Subcutaneous abdominal adipose tissue (tissue), 5 donors: ENCODE data around the gene SPDL1.

Experiments
- H3K27ac ChIP-seq: one replicate; pipeline ENCODE4 v1.7.0; 2013; ENCODE audit warnings: low read depth, mild to moderate bottlenecking, inconsistent platforms, low read length, moderate library complexity
- H3K27me3 ChIP-seq, 5 donors: one replicate each; pipeline ENCODE4 v1.7.0; 2013; ENCODE audit warnings: low read length in 5 of 5, inconsistent platforms in 1 of 5; ENCODE audit not compliant: control insufficient read depth in 5 of 5, insufficient read depth in 4 of 5
- H3K36me3 ChIP-seq, 5 donors: one replicate each; pipeline ENCODE4 v1.7.0; 2013; ENCODE audit warnings: low read length in 5 of 5; ENCODE audit not compliant: control insufficient read depth in 5 of 5, insufficient read depth in 5 of 5
- H3K4me1 ChIP-seq, 5 donors: one replicate each; pipeline ENCODE4 v1.7.0; 2013; ENCODE audit warnings: low read length in 5 of 5, mild to moderate bottlenecking in 3 of 5, moderate library complexity in 1 of 5; ENCODE audit not compliant: control insufficient read depth in 5 of 5, insufficient read depth in 5 of 5
- H3K4me3 ChIP-seq, 5 donors: one replicate each; pipeline ENCODE4 v1.7.0; 2013; ENCODE audit warnings: low read length in 5 of 5, low read depth in 1 of 5
- H3K9ac ChIP-seq, 5 donors: one replicate each; pipeline ENCODE4 v1.7.0; 2013; ENCODE audit warnings: low read length in 5 of 5, mild to moderate bottlenecking in 4 of 5, moderate library complexity in 3 of 5
- H3K9me3 ChIP-seq, 5 donors: one replicate each; pipeline ENCODE4 v1.7.0; 2013; ENCODE audit warnings: low read length in 5 of 5; ENCODE audit not compliant: control insufficient read depth in 5 of 5
- donor health status: healthy.
- donor health status: healthy.
- donor health status: healthy.
- donor health status: healthy.
- donor health status: healthy.

The SPDL1 gene

DNA sequence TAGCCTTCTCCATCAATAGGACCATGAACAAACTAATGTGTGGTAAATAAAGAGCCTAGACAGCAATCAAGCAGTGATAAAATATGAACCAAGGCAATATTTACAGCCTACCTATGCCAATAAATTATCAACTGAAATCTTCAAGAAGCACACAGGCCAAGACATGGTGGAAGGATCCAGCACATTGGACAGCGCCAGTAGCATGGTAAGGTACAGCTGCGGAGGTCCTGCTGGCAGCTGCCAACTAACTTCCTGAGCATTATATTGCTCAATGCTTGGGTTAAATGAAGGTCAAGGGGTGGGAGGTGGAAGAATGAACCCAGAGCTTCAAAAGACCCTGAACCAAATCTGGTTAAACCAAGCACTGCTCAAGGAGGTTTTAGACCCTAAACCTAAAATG is 16.5 kb upstream of the SPDL1 start:
- H3K4me3 ChIP-seq: no peak overlapping the region
- no peak overlapping the region for H3K9ac ChIP-seq
- H3K9me3 ChIP-seq: peaks cover 0 to 3% (median 0%) of the 10 kb centered on the region in 5 donors
- peaks cover 0 to 3% (median 0%) of the 10 kb centered on the region in 5 donors for H3K27me3 ChIP-seq
- H3K27ac ChIP-seq: no peak overlapping the region
- H3K36me3 ChIP-seq: no peaks in the 10 kb centered on the region
- H3K4me1 ChIP-seq: peaks cover 0 to 7% (median 2%) of the 10 kb centered on the region in 5 donors

DNA sequence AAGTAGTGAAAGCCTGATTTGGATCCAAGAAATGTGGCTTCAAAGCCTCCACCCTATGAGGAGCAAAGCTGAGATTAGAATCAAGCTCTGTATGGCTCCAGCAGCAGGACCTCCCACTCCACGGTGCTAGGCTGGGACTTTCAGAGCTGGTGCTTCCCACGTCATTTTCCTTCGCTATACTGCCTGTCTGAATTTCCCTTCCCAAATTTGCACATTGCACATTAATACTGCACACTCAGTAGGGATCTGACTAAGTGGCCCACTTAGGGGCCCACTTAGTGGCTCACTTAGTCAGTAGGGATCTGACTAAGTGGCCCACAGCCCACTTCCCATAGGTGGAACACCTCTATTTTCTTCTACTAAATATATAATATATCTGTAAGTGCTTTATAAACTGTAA is 14.1 kb upstream of the SPDL1 start:
- Histone ChIP-seq H3K4me1 (peaks cover 0 to 3% (median 0%) of the 10 kb centered on the region in 5 donors), H3K9ac (no peak overlapping the region), H3K36me3 (no peaks in the 10 kb centered on the region), H3K4me3 (no peak overlapping the region), H3K9me3 (peaks cover 0 to 3% (median 0%) of the 10 kb centered on the region in 5 donors), H3K27me3 (peaks cover 0 to 2% (median 0%) of the 10 kb centered on the region in 5 donors), H3K27ac (no peak overlapping the region)

DNA sequence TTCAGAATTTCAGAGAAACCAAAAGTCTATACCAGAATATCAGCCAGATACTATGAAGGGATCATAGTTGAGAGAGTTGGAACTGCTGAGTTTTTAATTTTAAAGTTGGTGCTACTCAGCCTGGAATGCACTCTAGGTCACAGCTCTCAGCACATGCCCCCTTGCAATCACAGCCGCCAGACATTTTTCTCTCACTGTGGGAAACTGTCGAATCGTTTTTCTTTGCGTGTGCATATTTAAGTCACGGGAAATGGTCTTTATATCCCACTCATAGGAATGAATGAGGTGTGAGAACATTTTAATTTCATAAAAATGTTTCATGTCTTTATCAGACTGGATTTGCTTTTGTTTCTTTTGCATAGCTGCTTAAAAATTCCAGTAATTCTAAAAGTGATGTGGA is 12.2 kb upstream of the SPDL1 start:
- Histone ChIP-seq H3K9me3 (peaks cover 0 to 3% (median 0%) of the 10 kb centered on the region in 5 donors), H3K4me1 (peaks cover 0 to 7% (median 1%) of the 10 kb centered on the region in 5 donors), H3K4me3 (no peak overlapping the region), H3K36me3 (no peaks in the 10 kb centered on the region), H3K27me3 (peaks cover 0 to 5% (median 0%) of the 10 kb centered on the region in 5 donors), H3K27ac (no peak overlapping the region), H3K9ac (no peak overlapping the region)

DNA sequence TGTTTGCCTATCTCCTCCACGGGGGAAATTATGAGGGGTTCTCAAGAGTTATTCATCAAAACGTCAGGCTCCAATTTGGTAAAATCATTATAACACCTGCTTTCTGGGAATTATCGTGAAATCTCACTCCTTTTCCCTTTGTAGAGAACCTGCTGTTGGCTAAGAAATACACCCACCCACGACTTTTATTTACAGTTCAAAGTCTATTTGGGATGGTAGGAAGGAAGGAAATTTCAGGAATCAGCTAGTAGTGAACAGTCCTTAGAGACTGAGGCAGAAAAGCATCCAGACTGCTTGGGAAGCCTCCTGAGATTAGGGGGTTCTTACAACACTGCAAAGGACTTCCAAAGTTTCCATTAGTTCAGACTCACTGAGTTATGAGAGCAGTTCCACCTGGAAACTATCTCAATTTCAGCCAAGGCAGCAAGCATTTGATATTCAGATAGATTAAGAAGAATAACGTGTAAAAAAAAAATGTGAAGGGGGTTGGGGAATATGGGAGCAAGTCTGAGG is 9.4 kb upstream of the SPDL1 start:
- peaks cover 0 to 8% (median 3%) of the 10 kb centered on the region in 5 donors for H3K4me1 ChIP-seq
- H3K4me3 ChIP-seq: no peak overlapping the region
- H3K9me3 ChIP-seq: no peaks in the 10 kb centered on the region
- no peak overlapping the region for H3K9ac ChIP-seq
- H3K27ac ChIP-seq: no peak overlapping the region
- no peaks in the 10 kb centered on the region for H3K36me3 ChIP-seq
- H3K27me3 ChIP-seq: peaks cover 0 to 5% (median 0%) of the 10 kb centered on the region in 5 donors

DNA sequence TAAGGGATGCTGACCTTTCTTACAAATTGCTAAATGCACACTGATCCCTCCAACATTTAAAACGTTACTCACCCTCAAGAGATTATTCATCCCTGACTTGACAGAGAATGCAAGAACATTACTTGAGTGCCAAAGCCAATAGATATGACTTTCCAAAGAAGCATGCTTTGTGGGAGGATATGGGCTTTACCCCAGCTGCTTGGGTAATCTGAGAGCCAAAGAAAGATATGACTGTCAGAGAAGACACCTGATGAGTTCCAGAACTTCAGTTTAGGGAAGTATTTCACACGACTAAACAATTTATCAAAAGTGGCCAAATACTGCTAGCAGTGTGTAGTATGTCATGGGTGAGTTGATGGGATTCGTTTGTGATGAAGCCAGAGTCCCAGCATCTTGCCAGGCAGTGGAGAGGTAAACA is 7.4 kb upstream of the SPDL1 start:
- H3K27ac ChIP-seq: no peak overlapping the region

DNA sequence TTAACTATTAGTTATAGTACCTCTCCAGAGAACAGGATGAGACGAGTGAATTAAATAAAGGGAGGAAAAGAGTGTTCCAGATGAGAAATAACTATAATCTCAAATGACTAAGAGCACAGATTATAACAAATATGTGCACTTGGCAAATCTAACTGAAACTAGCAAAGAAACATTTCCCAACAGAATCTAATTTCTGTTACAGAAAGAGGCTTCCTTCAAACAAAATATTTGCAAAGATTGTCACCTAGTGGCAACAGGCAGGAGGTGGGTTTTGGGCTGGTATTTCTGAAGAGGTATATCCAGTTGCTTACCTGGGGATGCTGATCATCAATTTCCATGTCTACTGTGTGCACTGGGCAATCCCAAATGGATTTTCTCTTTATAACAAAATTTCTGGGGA is 5.6 kb upstream of the SPDL1 start:
- H3K27ac ChIP-seq: no peak overlapping the region
- H3K36me3 ChIP-seq: no peaks in the 10 kb centered on the region
- H3K27me3 ChIP-seq: peaks cover 0 to 5% (median 0%) of the 10 kb centered on the region in 5 donors
- H3K9me3 ChIP-seq: no peaks in the 10 kb centered on the region
- H3K4me1 ChIP-seq: peaks cover 2 to 16% (median 5%) of the 10 kb centered on the region in 5 donors
- no peak overlapping the region for H3K9ac ChIP-seq
- H3K4me3 ChIP-seq: no peak overlapping the region

More for the DNA sequence above, 7.4 kb upstream of the SPDL1 start:
- Histone ChIP-seq H3K36me3 (no peaks in the 10 kb centered on the region), H3K4me1 (peaks cover 0 to 8% (median 3%) of the 10 kb centered on the region in 5 donors), H3K9me3 (no peaks in the 10 kb centered on the region), H3K4me3 (no peak overlapping the region), H3K9ac (no peak overlapping the region), H3K27me3 (peaks cover 0 to 5% (median 0%) of the 10 kb centered on the region in 5 donors)

DNA sequence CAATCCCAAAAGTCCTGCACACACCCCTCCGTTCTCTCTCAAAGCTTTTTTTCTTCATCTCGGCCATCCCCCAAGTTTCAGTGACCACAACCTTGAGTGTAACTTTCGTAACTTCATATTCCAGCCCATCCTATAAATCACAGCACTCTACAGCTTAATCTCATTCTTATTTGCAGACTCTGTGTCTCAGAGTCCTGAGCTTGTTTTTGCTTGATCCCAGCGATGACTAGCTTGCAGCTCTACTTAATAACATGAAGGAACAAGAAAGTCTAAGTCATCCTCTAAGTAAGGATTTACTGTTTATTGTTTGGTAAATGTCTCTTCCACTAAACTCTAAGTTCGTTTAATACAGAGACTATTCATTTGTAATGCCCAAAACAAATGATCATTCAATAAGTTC is 2.6 kb upstream of the SPDL1 start:
- no peak overlapping the region for H3K27ac ChIP-seq
- no peaks in the 10 kb centered on the region for H3K36me3 ChIP-seq
- no peak overlapping the region for H3K4me3 ChIP-seq
- no peak overlapping the region for H3K9ac ChIP-seq
- H3K4me1 ChIP-seq: peaks cover 6 to 24% (median 17%) of the 10 kb centered on the region in 5 donors
- no peaks in the 10 kb centered on the region for H3K9me3 ChIP-seq
- peaks cover 0 to 3% (median 0%) of the 10 kb centered on the region in 5 donors for H3K27me3 ChIP-seq

DNA sequence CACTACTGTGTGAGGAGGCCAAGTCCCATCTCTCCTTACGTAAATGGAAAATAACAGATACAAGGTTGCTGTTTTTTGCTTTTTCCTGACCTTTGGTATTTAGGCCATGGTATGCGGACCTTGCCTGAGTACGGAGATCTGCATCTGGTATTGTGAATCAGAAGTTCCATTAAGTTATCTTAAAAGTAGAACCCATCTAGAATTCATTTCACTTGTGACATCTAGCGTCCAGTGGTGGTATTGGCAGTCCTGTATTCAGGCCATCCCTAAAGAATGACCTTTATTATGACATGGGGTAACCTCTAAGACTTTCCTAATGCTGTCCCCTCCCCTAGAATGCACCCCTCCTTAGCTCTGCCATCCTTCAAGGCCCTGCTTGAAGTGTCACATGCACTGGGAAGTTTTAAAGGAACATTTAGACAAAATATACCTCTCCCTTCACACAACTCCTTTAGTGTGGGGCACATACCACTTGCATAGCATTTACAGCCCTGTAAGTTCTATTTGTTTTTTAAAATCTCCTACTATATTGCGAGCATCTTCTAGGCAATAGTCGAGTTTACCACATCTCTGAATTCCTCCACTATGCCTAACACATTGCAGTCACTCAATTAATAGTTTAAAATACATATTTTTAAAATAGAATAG is 1.9 kb upstream of the SPDL1 start:
- H3K4me1 ChIP-seq: peaks cover 5 to 19% (median 17%) of the 10 kb centered on the region in 5 donors
- H3K4me3 ChIP-seq: no peak overlapping the region
- H3K9ac ChIP-seq: no peak overlapping the region
- H3K27ac ChIP-seq: no peak overlapping the region
- no peaks in the 10 kb centered on the region for H3K9me3 ChIP-seq
- H3K27me3 ChIP-seq: peaks cover 0 to 3% (median 0%) of the 10 kb centered on the region in 5 donors
- H3K36me3 ChIP-seq: no peaks in the 10 kb centered on the region

DNA sequence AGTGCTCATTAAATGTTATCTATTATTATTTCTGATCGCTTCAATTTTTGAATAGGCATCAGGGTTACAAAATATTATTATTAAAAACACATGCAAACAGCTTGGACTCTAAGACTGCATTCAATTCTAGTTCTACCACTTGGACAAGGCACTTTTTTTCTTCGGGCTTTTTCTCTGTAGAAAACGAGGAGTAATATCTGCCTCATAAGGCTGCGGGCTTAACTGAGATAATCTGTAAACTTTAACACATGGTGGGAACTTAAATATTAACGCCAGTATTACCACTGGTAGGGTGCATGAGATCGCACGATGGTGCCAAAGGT is 511 bp upstream of the SPDL1 start:
- Histone ChIP-seq H3K4me3 (peak overlapping the region; percentile 80 to 91 (median 83)), H3K9ac (peak overlapping the region; percentile 66 to 98 (median 90)), H3K27ac (peak overlapping the region; percentile 78), H3K27me3 (peaks cover 0 to 3% (median 0%) of the 10 kb centered on the region in 5 donors), H3K36me3 (no peaks in the 10 kb centered on the region), H3K4me1 (peaks cover 5 to 19% (median 14%) of the 10 kb centered on the region in 5 donors), H3K9me3 (no peaks in the 10 kb centered on the region)

DNA sequence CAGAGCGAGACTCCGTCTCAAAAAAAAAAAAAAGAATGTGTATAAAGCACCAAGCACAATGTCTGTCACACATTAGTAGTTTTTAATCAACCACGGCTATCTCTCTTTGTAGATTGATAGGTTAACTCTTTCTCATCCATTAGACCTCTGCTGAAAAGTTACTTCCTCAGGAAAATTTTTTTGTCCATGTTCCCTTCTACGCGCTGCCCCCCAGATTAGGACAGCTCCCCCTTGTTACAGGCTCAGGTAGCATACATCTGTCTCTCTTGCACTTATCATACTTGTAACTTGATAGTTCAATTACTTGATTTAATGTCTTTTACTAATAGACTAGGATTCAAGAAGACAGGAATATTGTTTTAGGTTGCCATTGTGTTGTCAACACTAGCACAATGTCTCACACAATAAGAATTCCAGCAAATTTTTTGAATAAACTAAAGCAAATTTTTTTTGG is 1.5 kb downstream of the SPDL1 start:
- Histone ChIP-seq H3K27ac (no peak overlapping the region), H3K4me1 (peaks cover 5 to 19% (median 14%) of the 10 kb centered on the region in 5 donors), H3K36me3 (peaks cover 2 to 8% (median 5%) of the 10 kb centered on the region in 5 donors), H3K4me3 (no peak overlapping the region), H3K9ac (no peak overlapping the region), H3K27me3 (peaks cover 0 to 3% (median 0%) of the 10 kb centered on the region in 5 donors), H3K9me3 (no peaks in the 10 kb centered on the region)
